Endometrium (tissue), 2 donors: ENCODE measurements around the gene CHKA.

Experiments
- FAIRE-seq: peaks from 2 replicates; lab custom pipeline; 2012; peaks lifted over from hg19 to GRCh38; lab: Jason Lieb, UNC
- donor health status: control.
- donor health status: control.

Gene CHKA

DNA sequence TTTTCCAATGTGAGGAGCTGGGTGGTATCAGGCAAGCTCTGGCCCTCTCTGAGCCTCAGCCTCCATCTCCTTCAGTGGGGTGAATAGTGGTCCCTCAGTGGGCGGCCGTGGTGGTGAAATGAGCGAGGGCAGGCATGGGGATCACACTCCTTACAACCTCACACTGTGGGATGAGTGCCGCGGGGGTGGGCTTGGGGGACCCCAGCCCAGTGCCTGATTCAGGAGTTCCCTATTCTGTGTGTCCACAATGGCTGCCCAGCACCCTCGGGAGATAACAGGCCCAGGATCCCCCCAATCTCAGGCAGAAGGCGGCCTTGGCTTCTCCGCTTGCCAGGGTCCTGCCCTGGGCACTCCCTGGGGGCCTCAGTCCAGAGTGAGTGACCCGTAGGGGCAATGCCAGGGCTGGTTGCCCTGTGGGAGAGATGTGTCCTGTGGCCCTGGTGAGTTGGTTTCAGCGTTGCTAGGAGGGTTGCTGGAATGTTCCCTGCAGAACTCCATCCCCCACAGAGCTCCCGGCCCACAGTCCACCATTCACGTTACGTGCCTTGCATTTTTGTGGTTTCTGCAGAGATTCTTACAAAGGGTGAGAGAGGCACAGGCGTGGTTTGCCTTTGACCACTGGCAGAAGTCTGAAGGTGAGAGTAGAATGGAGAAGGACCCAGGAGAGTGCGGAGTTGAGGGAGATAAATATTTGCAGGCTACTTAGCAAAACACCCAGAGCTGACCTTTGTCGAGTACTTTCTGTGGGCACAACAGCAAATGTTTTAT is 108.2 kb downstream of the CHKA start:
- no peak for FAIRE-seq

GRCh38 chr11:68012044-68012842 is 108.9 kb downstream of the CHKA start:
- no peak for FAIRE-seq

- no peak for FAIRE-seq
Observed at GRCh38 chr11:68011051-68011943, 109.9 kb downstream of the CHKA start.

GRCh38 chr11:68010090-68011041 is 110.8 kb downstream of the CHKA start, which contains the start of gene ALDH3B1:
Gene ALDH3B1, plus strand, starts transcription at chr11:68010327. Its CDS starts 4,971 bp downstream, at chr11:68015298.
- FAIRE-seq: no peak

DNA sequence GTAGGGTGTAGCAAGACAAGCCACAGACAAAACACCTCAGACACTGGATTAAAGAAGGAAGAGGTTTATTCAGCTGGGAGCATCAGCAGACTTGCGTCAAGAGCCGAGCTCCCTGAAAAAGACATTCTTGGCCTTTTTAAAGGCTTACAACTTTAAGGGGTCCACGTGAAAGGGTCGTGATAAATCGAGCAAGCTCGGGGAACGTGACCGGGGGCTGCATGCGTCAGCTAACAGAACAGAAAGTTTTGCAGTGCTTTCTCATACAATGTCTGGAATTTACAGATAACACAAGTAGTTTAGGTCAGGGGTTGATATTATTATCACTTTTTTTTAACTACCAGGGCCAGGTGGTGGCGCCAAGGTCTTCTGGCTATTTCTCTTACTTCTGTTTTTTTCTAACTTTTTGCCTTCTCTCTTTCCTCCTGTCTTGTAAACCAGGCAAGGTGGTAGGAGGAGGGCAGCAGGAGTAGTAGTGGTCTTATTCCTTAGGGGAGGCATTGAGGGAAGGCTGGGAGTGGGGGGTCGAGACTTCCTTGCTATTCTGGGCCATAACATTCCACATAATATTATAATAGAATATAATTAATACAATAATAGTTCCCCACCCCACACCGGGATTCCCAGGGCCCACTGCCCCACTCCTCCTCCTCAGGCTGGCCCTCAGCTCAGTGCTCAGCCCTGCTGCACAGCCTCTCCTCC is 111.6 kb downstream of the CHKA start:
- FAIRE-seq: no peak

DNA sequence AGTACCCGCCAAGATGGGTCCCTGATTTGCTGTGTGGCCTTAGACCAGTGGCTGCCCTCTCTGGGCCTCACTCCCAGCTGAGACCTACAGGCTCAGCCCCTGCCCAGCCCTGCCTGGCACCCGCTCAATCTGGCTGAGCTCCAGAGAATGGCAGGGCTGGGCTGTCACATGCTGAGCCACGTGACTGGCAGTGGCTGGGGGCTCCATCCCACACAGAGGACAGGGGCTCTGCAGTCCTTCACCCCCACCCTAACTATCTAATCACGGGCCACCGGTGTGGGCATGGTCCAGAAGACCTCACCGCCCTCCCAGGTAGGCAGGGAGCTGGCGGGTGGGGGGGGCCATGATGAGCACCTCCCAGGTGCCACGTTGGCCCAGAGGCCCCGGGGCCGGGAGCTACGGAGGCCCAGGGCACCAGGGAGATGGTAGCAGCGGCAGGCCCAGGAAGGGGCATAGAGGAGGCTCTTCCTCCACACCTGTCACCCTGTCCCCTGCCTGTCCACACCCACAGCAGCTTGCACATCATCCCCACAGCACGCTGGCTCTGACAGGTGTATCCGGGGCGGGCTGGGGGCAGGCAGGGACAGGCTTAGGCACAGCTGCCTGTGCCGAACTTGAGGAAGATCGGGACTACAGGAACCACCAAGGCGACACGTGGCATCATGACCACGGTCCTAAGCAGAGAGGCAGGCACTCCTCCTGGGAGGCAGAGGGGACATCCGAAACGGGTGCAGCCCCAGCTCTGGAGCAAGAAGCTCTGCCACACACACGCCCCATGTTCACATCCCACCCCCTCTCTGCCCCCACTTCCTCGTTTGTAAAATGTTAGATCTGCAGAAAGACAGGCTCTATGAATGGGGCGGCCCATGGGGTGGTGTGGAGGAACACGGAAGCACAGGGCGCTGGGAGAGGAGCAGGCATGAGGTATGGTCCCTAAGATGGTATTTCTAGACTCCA is 112.5 kb downstream of the CHKA start:
- no peak for FAIRE-seq

DNA sequence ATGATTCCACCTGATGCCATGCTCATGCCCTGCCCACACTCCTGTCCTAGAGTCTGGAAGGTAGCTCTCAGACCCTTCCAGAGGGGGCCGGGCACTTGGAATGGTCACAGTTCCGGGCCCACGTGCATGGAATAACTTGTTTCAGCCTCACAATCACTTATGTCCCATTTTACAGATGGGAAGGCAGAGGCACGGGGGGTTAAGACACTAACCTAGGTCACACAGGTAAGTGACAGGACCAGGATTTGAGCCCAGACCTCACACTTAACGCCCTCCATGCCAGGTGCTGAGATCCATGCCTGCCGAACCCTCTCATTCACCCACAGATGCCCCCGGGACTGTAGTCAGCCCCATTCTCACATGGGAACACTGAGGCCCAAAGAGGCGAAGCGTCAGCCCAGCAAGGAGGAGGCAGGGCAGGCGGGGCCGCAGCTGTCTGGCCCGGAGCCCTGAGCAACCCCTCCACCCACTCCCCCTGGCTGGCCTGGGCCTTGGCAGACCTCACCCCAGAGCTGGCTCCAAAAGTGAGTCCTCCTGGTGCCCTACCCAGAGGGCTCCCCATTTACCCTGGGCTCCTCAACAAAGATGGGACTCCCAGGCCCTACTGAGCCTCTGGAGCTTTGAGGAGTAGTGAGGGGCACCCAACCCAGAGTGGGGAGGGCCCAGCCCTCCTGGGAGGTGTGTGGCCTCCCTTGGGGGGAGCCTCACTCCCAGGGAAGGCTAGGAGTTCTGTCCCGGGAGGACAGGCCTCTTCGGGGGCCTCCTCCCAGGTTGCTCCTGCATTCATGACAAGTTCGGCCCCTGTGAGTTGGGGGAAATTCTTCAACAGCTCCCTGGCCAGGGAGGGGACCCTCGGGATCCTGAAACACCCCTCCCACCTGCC is 113.4 kb downstream of the CHKA start:
- no peak for FAIRE-seq

GRCh38 chr11:68006606-68007166 is 114.5 kb downstream of the CHKA start:
- no peak for FAIRE-seq

DNA sequence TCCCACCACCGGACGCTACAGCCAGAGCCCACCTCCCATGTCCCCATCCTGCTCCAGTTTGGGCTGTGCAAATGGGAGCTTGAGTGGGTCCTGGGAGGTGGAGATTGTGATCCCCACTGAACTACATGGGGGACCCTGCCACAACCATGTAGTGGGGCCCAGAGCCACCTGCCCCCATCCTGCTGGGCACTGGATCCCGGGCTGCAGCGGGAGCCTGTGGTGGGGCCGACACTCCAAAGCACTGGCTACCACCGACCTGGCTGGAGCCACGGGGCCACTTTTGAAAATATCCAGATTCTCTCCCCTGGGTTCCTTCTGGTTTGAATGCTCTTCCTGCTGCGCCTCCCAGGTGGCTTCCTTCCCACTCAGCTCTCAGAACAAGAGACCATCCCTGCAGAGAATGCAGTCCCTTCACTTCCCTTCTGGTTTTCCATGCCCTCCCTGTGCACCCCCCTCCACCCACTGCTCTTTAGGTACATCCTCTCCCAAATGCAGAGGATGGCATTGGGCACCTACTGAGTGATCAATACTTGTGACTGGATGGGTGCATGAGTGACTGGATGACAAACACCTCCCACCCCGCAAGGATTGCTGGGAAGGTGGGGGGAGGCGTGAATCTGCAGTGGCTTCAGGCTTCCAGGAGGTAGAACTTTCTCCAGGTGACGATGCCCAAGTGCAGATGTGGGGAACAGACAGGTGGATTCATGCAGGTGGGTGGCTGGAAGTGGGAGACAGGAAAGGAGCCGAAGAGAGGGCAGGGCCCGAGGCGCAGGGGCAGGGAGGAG is 116.4 kb downstream of the CHKA start:
- no peak for FAIRE-seq

DNA sequence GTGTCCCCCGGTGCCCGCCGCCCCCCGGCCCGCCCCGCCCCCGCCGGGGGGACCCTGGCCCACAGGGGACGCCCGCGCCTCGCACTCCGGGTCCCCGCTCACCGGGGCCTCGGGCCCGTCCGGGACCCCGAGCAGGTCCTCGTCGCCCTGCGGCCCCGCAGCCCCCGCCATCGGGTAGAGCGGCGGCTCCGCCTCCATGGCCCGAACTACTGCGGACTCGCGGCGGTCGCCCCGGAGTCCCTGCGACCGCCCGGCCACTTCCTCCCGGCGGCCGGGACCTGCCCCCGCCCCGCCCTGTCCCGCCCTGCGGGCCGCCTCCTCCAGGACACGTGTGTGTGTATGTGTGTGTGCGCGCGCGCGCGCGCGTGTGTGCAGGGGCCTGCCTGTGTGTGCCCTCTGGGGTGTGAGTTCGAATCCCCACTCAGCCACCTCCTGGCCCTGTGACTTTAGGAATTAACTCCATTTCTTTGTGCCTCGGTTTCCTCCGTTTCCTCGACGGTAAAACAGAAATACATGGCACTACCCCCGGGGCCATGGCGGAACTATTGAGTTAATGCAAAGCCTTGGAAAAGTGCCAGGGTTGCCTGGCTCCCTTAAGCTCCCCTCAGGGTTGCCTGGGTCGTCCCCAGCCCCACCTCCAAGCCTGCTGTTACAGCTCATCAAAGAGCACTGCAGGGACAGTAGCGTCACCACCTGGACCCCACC is 117.2 kb downstream of the CHKA start, which contains the start of gene UNC93B1:
Gene UNC93B1, minus strand, starts transcription at position 252 of the 705 bp plus-strand sequence. Its CDS starts 54 bp downstream, at position 198.
- no peak for FAIRE-seq

- FAIRE-seq: no peak
Observed at GRCh38 chr11:68002938-68003845, 118.0 kb downstream of the CHKA start.
